A375 (cell line): ENCODE results near the gene MTAP. TPM values are rescaled to one million over a fixed set of nuclear protein-coding genes. Genes with fewer than 3 reads are reported as not detected.

Source experiments
- total RNA-seq: library from RNA; depleted of rRNA; stranded (reverse); fragments of >200 nt; shearing (Covaris generic); gene quantifications from 2 replicates; pipeline ENCODE4 v1.2.3, GENCODE V29; 2014; rRNA removed

MTAP gene
- 112 and 126 TPM in 2 replicates for total RNA-seq

GRCh38 chr9:21802418-21803000 lies at the start of gene MTAP:
TSS of gene MTAP (plus strand) at chr9:21802636. CDS start at chr9:21802749, 113 bp downstream.

Other genes with a start within 250 kb of the MTAP start
- gene CDKN2A, start 191.8 kb downstream of the MTAP start, total RNA-seq = 7.8 and 14.4 TPM in 2 replicates
- 0.08 TPM in 1 of 2 replicates, not detected in the other for gene CDKN2B-AS1, start 192.2 kb downstream of the MTAP start, total RNA-seq
- not detected in 2 replicates for gene CDKN2B, start 206.7 kb downstream of the MTAP start, total RNA-seq